ENCODE measurements around the gene GSTA4.

- TF ChIP-seq RARB (CRISPR knock-in tag; IDR thresholded peaks at IDR 0.05) (no peak), CSDC2 (CRISPR knock-in tag; IDR thresholded peaks at IDR 0.05) (no peak), PPARA (CRISPR knock-in tag; IDR thresholded peaks at IDR 0.05; ENCODE audit: borderline replicate concordance) (no peak), ZNF70 (CRISPR knock-in tag; IDR thresholded peaks at IDR 0.05) (no peak), PATZ1 (CRISPR knock-in tag; IDR thresholded peaks at IDR 0.05; ENCODE audit: borderline replicate concordance) (no peak), ARNTL (CRISPR knock-in tag; IDR thresholded peaks at IDR 0.05; ENCODE audit: borderline replicate concordance, low read depth) (no peak), ZFP30 (CRISPR knock-in tag; IDR thresholded peaks at IDR 0.05) (no peak), TCF4 (CRISPR knock-in tag; IDR thresholded peaks at IDR 0.05; ENCODE audit: borderline replicate concordance) (no peak), OSR1 (CRISPR knock-in tag; IDR thresholded peaks at IDR 0.05) (no peak)
Measured at GRCh38 chr6:52982680-52983079, 12.4 kb downstream of the GSTA4 start.

All from SK-N-SH treated with all-trans-retinoic acid at 6 μM for 48 hours (cell line).